Gastrocnemius medialis (tissue), 4 donors: ENCODE data around the gene DCAF10.

Experiments used
- POLR2A ChIP-seq, 2 donors: fragments of 450-650 bp; IDR thresholded peaks; one replicate each; pipeline ENCODE4 v1.6.1; 2017; ENCODE audit warnings: antibody characterized with exemption in 2 of 2, mild to moderate bottlenecking in 2 of 2, moderate library complexity in 2 of 2
- TF ChIP-seq, protein P1 (sequence below), 5 experiments: fragments of 450-650 bp in 3 of 5; fragments of 200-600 bp in 2 of 5; sonication (generic) in 2 of 5; IDR thresholded peaks in 4 of 5; conservative IDR thresholded peaks in 1 of 5; 1 replicate in 4 of 5; 2 replicates in 1 of 5; pipeline ENCODE4 v1.5.1; 2016 to 2019; ENCODE audit warnings: antibody characterized with exemption in 5 of 5, mild to moderate bottlenecking in 3 of 5, moderate library complexity in 3 of 5

DNA sequence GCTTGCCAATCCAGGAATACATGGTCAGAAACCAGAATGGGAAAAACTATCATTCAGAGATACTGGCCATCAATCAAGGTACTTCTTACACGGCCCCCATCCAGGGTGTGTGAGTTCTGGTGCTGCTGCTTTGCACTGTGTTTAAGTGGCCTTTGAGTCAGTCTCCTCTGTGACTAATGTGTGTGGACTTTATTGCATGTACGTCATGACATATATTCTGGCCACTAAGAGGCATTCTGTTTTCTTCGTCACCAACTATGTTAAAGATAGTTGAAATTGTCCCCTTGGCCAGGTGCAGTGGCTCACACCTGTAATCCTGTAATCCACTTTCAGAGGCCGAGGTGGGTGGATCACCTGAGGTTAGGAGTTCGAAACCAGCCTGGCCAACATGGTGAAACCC lies 24.3 kb upstream of the DCAF10 start:
- no peak for TF ChIP-seq POLR2A (IDR thresholded peaks at IDR 0.05)
- TF ChIP-seq, protein P1, sequence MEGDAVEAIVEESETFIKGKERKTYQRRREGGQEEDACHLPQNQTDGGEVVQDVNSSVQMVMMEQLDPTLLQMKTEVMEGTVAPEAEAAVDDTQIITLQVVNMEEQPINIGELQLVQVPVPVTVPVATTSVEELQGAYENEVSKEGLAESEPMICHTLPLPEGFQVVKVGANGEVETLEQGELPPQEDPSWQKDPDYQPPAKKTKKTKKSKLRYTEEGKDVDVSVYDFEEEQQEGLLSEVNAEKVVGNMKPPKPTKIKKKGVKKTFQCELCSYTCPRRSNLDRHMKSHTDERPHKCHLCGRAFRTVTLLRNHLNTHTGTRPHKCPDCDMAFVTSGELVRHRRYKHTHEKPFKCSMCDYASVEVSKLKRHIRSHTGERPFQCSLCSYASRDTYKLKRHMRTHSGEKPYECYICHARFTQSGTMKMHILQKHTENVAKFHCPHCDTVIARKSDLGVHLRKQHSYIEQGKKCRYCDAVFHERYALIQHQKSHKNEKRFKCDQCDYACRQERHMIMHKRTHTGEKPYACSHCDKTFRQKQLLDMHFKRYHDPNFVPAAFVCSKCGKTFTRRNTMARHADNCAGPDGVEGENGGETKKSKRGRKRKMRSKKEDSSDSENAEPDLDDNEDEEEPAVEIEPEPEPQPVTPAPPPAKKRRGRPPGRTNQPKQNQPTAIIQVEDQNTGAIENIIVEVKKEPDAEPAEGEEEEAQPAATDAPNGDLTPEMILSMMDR (IDR thresholded peaks at IDR 0.05 in 4 of 5, conservative IDR thresholded peaks at IDR 0.05 in 1 of 5): no peak
